ENCODE data around the gene METTL24. TPM values are rescaled to one million over a fixed set of nuclear protein-coding genes. Genes with fewer than 3 reads are reported as not detected.

METTL24 gene
- total RNA-seq, 6 experiments from 2014 or later: not detected

DNA sequence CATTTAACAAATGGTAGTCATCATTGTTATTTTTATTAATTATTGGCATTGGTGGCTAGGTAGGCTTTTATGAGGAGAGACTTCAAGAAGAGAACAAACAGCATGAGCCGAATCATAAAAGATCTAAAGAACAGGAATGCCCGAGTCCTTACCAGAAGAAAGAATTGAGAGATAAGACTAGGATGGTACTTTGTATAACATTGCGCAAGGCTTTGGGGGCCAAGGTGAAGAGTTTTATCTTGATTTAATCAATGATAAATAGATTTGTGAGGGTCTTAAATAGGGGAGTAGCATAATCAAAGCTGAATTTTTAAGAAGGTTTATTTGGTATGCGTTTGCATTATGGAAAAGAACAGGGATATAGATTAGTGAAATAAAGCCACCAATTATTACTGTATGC, 162.5 kb downstream of the METTL24 start:
- no peaks in the 10 kb centered on the region for H3K4me1 Mint-ChIP-seq (ENCODE audit: low read depth)
- H3K36me3 Mint-ChIP-seq (ENCODE audit: low read depth): no peaks in the 10 kb centered on the region

More for the DNA sequence above, 162.5 kb downstream of the METTL24 start:
- no peaks in the 10 kb centered on the region for H3K9me3 Mint-ChIP-seq
- no peak for DNase-seq
- H3K4me3 Mint-ChIP-seq: no peak overlapping the region
- TF ChIP-seq, protein P1, sequence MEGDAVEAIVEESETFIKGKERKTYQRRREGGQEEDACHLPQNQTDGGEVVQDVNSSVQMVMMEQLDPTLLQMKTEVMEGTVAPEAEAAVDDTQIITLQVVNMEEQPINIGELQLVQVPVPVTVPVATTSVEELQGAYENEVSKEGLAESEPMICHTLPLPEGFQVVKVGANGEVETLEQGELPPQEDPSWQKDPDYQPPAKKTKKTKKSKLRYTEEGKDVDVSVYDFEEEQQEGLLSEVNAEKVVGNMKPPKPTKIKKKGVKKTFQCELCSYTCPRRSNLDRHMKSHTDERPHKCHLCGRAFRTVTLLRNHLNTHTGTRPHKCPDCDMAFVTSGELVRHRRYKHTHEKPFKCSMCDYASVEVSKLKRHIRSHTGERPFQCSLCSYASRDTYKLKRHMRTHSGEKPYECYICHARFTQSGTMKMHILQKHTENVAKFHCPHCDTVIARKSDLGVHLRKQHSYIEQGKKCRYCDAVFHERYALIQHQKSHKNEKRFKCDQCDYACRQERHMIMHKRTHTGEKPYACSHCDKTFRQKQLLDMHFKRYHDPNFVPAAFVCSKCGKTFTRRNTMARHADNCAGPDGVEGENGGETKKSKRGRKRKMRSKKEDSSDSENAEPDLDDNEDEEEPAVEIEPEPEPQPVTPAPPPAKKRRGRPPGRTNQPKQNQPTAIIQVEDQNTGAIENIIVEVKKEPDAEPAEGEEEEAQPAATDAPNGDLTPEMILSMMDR (IDR thresholded peaks at IDR 0.05): no peak
- no peak overlapping the region for H3K27ac Mint-ChIP-seq
- H3K27me3 Mint-ChIP-seq (ENCODE audit: insufficient read depth): no peaks in the 10 kb centered on the region

Other genes with a start within 250 kb of the METTL24 start
- 10 to 100 TPM; 11.6 to 13.5 (median 12.3) TPM for gene WASF1, start 178.7 kb downstream of the METTL24 start, total RNA-seq (2021; fragmentation: NEBNext Ultra II Directional; extraction: Animal tissue kit (Norgen Biotek cat#: 25700))
- 10 to 100 TPM; 18.7 to 20.1 (median 19.6) TPM for gene CDC40, start 177.9 kb downstream of the METTL24 start, total RNA-seq (2021; fragmentation: NEBNext Ultra II Directional; extraction: Animal tissue kit (Norgen Biotek cat#: 25700))
- gene DDO, start 57.2 kb upstream of the METTL24 start, total RNA-seq (2021; fragmentation: NEBNext Ultra II Directional; extraction: Animal tissue kit (Norgen Biotek cat#: 25700)): 1 to 10 TPM in 3 of 6 experiments, under 1 TPM in 3; 0.50 to 1.2 (median 0.98) TPM
- gene SLC22A16, start 118.3 kb upstream of the METTL24 start, total RNA-seq (2021; fragmentation: NEBNext Ultra II Directional; extraction: Animal tissue kit (Norgen Biotek cat#: 25700)): not detected

All from HFFc6 (cell line).